GM15510 (cell line): ENCODE measurements around the gene SLC4A1.

ENCODE experiments used
- POLR2A ChIP-seq: IDR thresholded peaks from 3 replicates; pipeline ENCODE4 v1.6.1; 2011; ENCODE audit warnings: borderline replicate concordance; ENCODE audit not compliant: insufficient read length; ENCODE audit errors: extremely low read depth

The SLC4A1 gene

GRCh38 chr17:44211281-44212265 lies 56.4 kb downstream of the SLC4A1 start:
- peak; percentile 25 for TF ChIP-seq POLR2A

- TF ChIP-seq POLR2A = peak; percentile 32
Measured at GRCh38 chr17:44210342-44211192, 57.4 kb downstream of the SLC4A1 start.

DNA sequence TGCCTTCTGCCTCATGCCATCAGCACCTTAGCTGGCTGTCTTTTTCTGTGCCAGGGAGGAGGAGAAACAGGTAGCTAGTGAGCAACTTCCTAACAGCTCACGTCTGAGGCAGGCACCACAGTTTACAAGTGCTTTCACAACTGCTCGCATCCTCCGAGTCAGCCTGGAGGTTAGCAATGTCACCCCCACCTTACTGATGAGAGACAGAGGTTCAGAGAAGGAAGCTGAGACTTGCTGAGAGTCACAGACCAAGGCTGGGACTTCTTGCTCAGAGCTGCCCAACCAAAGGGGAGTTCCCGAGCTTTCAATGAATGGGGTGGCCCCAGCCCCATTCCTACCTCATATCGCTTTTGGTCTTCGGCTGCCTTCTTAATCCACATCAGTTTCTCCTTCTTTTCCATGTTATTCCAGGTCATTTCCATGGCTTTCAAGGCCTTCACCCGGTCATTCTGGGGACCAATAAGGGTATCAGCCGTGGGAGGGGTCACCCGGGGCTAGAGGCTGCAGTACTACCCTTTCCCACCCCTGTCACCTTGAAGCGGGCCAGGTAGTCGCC lies 58.1 kb downstream of the SLC4A1 start:
- TF ChIP-seq POLR2A = no peak

DNA sequence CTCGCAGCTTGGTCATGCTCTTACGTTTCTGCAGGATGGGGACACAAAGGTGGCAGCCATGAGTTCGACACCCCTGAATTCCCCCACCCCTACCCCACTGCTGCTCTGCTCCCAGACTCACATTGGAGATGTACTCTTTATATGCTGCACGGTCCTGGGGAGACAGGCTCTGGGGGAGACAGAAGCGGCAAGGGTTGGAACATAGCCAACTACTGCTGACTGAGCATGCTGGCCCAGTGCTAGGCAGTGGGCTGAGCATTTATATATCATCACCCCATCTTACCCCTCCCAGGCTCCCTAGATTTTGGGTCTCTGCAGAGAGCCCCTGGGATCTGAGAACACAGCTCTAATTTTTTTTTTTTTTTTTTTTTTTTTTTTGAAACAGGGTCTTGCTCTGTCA lies 60.2 kb downstream of the SLC4A1 start:
- TF ChIP-seq POLR2A = no peak

DNA sequence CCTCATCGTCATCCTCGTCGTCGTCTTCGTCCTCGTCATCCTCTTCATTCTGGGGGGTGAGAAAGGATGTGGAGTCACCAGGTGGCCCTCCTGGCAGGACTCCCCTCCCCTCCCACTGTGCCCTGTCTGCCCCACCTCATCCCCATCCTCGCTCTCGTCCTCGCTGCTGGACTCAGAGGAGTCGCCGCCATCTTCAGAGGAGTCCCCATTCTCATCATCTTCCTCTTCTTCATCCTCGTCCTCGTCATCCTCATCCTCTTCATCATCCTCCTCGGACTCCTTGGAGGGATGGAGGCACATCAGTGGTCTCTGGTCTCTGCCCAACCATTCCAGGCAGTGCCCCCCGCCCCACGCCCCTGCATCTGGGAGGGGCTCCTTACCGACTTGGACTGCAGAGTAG lies 60.6 kb downstream of the SLC4A1 start:
- no peak for TF ChIP-seq POLR2A

GRCh38 chr17:44206825-44207155 lies 61.1 kb downstream of the SLC4A1 start:
- TF ChIP-seq POLR2A = no peak

DNA sequence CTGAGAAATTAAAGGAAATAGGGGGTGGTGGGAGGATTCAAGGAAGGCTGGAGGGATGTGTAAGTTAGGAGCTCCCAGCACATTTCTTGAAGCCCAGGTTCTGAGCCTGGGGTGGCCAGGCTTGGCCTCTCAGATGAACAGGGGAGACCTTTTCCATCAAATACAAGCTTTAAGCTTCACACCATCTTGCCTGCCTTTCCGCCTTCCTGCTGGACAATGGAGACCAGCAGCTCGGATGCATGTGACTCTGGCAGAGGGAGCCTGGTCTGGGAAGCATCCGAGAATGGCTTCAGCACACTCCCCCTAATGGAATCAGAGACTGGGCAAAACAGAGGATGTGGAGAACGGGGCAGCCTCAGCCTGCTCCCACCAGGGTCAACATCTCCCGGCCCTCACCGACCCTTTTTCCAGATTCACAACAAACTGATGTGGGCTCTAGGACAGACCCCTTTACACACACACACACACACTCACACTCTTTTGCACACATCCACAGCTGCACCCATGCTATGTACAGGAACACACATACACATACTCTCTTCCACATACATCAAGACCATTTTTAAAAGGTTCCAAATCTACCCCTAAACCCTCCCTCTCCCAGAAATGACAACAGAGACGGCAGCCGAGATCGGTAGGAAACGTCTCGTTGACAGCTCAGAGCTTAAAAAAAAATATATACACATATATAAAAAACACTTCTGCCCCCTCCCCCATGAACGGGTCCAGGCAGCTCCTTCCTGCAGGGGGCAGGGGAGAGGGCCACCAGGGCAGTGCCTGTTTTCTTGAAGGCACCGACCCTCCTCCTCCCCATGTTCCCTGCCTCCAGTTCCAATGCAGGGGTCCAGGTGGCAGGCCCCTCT lies 61.7 kb downstream of the SLC4A1 start:
- TF ChIP-seq POLR2A = no peak

DNA sequence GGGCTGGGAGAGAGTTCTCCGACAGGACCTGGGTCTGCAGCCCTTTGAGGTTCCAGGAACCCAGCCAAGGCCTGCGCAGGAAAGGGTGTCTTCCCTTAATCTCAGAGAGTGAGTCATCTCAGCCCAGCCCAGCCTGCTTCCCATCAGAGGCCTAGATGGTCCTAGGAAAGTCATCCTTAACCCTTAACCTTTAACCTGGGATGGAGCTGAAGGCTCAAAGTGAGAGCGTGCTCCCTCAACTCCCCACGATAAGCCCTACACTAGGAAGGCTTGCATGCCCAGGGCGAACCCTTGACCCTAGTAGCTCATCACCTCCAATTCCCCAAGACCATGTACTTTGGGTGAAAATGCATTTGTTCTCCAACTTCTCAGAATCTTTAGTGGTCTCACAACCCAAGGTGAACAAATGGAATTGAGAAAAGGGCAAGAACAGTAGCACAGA lies 63.5 kb downstream of the SLC4A1 start:
- no peak for TF ChIP-seq POLR2A

DNA sequence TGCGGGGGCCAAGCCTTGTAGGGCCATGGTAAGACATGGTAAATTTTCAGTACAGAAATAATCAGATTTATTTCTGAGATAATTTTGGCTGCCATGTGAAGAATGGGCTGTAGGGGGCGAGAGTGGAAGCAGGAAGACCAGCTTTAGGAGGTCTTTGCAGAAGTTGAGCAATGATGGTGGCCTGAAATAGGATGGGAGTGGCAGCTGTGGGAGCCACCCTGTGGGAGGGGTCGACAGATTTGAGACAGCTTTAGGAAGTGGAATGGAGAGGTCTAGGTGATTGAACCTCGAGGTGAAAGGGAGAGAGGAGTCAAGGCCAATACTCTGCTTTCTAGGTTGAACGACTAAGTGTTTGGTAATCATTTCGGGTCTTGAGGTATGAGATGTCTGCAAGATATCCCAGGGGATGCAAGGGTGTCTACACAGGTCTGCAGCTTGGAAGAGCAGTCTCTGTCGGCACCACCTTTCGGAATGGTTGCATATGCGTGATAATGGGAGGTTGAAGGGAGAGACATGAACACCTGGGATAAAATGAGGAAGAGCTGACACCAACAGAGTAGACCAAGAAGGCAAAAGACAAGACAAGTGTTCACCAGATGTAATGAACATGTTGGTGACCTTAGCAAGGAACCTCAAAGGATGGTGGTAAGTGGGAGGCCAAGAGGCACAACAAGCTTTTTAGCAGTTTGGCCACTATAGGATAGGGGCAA lies 64.0 kb downstream of the SLC4A1 start:
- no peak for TF ChIP-seq POLR2A

DNA sequence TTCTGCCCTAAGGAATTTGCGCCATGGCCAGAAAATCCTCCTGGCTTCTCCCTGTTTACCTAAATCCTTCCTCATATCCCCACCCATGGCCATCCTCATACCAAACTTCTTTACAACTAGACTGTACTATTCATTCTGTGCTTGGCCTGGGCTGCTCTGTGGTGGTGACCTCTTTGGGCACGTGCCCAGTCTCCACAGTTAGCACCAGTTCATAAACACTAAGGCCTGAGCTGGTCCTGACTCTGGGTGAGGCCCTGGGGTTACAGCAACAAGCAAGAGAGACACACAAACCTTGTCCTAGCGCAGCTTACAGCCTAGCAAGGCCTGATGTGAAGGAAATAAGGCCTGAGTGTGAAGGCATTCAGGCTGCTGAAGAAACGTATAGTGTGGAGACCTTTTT lies 65.2 kb downstream of the SLC4A1 start:
- no peak for TF ChIP-seq POLR2A

DNA sequence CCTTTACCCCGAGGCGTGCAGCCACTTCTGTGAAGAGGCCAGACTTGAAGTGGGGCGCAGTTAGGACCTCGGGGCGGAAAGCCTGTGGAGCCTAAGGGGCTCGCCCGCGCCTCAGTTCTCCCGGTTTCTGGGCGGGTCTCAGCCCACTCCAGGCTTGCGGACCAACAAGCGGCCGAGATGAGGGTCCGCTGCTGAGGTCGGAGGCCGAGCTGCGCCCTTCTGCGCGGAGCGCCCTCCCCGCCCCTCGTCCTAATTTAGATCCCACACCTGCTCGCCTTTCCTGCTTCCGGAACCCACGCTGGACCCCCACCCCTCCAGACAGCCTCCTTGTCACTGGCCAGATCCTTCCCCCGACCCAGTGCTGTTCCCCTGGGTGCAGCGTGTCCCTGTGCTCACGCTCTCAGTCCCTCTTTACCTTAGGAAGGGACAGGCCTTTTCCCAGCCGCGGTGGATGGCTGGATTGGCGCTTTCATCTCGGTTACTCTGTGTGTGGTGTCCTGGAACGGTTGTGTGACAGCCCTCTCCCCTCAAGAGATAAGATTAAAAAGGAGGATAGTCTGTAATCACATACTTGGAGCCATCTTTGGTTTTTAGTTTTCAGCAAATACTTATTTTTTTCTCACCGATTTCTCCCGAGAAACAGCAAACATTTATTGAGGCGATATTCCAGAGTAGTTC lies 67.3 kb downstream of the SLC4A1 start:
- peak; percentile 65 for TF ChIP-seq POLR2A

- peak; percentile 63 for TF ChIP-seq POLR2A
Measured at GRCh38 chr17:44199553-44200477, 68.1 kb downstream of the SLC4A1 start, which contains the start of gene ATXN7L3. TSS of gene ATXN7L3 (minus strand) at chr17:44199884. CDS start at chr17:44198070, 1,814 bp downstream.
